HG02610 (cell line): ENCODE data around the gene DDX27.

Experiments
- ATAC-seq: cut with Tn5 transposase; IDR thresholded peaks from one replicate; pipeline ENCODE4 v1.9.1; 2021; ENCODE audit warnings: mild to moderate bottlenecking, moderate library complexity; ENCODE audit not compliant: unreplicated experiment

DDX27 gene

GRCh38 chr20:49276961-49277785, 58.0 kb downstream of the DDX27 start:
- ATAC-seq = no peak

GRCh38 chr20:49277786-49278035, 58.5 kb downstream of the DDX27 start:
- no peak for ATAC-seq

- peak; percentile 81 for ATAC-seq
Measured at GRCh38 chr20:49278036-49278817, 59.0 kb downstream of the DDX27 start, which contains the start of gene ZNFX1. ZNFX1 (minus strand) TSS chr20:49278057; CDS start chr20:49275839, 2,218 bp downstream.

GRCh38 chr20:49278818-49279676, 59.8 kb downstream of the DDX27 start:
- ATAC-seq = no peak

GRCh38 chr20:49279677-49280462, 60.7 kb downstream of the DDX27 start:
- ATAC-seq = no peak

- ATAC-seq = no peak
Measured at GRCh38 chr20:49280463-49281058, 61.3 kb downstream of the DDX27 start.

GRCh38 chr20:49281059-49281912, 62.1 kb downstream of the DDX27 start:
- ATAC-seq = no peak

GRCh38 chr20:49281913-49282467, 62.8 kb downstream of the DDX27 start:
- no peak for ATAC-seq

GRCh38 chr20:49282584-49283171, 63.5 kb downstream of the DDX27 start:
- ATAC-seq = no peak

- no peak for ATAC-seq
Measured at GRCh38 chr20:49283176-49283702, 64.0 kb downstream of the DDX27 start.

- ATAC-seq = no peak
Measured at GRCh38 chr20:49283703-49284625, 64.7 kb downstream of the DDX27 start.

GRCh38 chr20:49284818-49285217, 65.6 kb downstream of the DDX27 start:
- no peak for ATAC-seq

- ATAC-seq = no peak
Measured at GRCh38 chr20:49285233-49285668, 66.0 kb downstream of the DDX27 start.

GRCh38 chr20:49285813-49286494, 66.7 kb downstream of the DDX27 start:
- ATAC-seq = no peak

GRCh38 chr20:49286689-49287551, 67.7 kb downstream of the DDX27 start:
- ATAC-seq = no peak
